ENCODE results near the gene DENND5B. TPM values are rescaled to one million over a fixed set of nuclear protein-coding genes. Genes with fewer than 3 reads are reported as not detected.

Gene DENND5B
- total RNA-seq, 1 experiment from 2014 or later: 13.8 TPM

DNA sequence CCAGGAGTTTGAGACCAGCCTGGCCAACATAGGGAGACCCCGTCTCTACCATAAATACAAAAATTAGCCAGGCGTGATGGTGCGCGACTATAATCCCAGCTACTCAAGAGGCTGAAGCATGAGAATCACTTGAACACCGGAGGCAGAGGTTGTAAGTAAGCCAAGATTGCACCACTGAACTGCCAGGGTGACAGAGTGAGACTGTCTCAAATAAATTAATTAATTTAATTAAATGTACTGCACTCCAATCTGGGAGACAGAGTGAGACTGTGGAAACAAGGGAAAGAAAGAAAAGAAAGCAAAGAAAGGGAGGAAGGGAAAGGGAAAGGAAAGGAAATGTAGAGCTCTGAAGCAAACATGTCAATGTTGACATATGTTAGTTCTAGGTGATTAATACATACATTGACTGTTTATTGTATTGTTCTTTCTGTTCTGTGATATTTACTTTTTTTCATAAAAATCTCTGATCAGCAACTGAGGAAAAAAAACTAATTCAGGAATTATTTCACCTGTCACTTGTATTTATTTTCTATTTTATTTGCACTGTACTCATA is 99.6 kb downstream of the DENND5B start:
- ATAC-seq: no peak
- H3K9me3 Mint-ChIP-seq: no peaks in the 10 kb centered on the region
- no peaks in the 10 kb centered on the region for H3K27me3 Mint-ChIP-seq (ENCODE audit: low read depth)
- CTCF ChIA-PET: no interaction called here
- no peak for DNase-seq (ENCODE audit: low spot score)
- H3K4me1 Mint-ChIP-seq: peaks cover 15% of the 10 kb centered on the region
- no peak overlapping the region for H3K27ac Mint-ChIP-seq
- TF ChIP-seq, protein P1, sequence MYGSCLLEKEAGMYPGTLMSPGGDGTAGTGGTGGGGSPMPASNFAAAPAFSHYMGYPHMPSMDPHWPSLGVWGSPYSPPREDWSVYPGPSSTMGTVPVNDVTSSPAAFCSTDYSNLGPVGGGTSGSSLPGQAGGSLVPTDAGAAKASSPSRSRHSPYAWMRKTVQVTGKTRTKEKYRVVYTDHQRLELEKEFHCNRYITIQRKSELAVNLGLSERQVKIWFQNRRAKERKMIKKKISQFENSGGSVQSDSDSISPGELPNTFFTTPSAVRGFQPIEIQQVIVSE (CRISPR knock-in tag; IDR thresholded peaks at IDR 0.05; ENCODE audit: borderline replicate concordance): no peak
- no peak for TF ChIP-seq ETV6 (CRISPR knock-in tag; IDR thresholded peaks at IDR 0.05)
- TF ChIP-seq NFATC4 (CRISPR knock-in tag; IDR thresholded peaks at IDR 0.05): no peak
- TF ChIP-seq, protein P2, sequence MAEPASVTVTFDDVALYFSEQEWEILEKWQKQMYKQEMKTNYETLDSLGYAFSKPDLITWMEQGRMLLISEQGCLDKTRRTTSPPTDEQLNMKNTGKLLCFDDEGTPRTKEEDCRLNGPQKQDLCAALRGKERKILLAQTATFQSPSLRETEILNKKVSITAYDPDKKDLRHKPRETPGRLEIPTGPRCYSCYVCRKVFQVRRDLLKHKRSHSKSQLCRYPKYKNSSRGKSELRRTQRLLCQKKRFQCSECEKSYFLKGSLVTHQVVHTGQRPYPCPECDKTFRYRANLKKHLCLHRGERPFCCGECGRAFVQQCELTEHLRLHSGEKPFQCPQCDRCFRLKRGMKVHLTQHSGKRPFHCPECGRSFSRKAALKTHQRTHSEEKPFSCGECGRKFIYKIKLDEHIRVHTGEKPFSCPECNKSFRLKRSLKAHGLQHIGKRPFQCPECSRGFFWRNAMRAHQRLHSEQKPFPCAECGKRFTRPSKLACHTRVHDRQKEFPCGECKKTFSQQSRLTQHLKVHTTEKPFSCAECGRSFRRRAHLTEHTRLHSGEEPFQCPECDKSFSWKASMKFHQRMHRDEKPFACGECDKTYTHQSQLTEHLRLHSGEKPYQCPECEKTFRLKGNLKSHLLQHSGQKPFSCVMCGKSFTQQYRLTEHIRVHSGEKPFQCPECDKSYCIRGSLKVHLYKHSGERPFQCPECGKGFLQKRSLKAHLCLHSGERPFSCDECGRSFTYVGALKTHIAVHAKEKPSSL (CRISPR knock-in tag; conservative IDR thresholded peaks at IDR 0.05): no peak
- no peak for TF ChIP-seq MXD4 (CRISPR knock-in tag; IDR thresholded peaks at IDR 0.05; ENCODE audit: borderline replicate concordance)
- 0 out of 2 replicates have a peak, but pooled peaks have one; percentile 20 for TF ChIP-seq ZNF121 (CRISPR knock-in tag; IDR thresholded peaks at IDR 0.05)
- TF ChIP-seq HMGA2 (CRISPR knock-in tag; IDR thresholded peaks at IDR 0.05): no peak
- TF ChIP-seq GABPB1 (CRISPR knock-in tag; IDR thresholded peaks at IDR 0.05): no peak
- TF ChIP-seq, protein P3, sequence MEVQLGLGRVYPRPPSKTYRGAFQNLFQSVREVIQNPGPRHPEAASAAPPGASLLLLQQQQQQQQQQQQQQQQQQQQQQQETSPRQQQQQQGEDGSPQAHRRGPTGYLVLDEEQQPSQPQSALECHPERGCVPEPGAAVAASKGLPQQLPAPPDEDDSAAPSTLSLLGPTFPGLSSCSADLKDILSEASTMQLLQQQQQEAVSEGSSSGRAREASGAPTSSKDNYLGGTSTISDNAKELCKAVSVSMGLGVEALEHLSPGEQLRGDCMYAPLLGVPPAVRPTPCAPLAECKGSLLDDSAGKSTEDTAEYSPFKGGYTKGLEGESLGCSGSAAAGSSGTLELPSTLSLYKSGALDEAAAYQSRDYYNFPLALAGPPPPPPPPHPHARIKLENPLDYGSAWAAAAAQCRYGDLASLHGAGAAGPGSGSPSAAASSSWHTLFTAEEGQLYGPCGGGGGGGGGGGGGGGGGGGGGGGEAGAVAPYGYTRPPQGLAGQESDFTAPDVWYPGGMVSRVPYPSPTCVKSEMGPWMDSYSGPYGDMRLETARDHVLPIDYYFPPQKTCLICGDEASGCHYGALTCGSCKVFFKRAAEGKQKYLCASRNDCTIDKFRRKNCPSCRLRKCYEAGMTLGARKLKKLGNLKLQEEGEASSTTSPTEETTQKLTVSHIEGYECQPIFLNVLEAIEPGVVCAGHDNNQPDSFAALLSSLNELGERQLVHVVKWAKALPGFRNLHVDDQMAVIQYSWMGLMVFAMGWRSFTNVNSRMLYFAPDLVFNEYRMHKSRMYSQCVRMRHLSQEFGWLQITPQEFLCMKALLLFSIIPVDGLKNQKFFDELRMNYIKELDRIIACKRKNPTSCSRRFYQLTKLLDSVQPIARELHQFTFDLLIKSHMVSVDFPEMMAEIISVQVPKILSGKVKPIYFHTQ (CRISPR knock-in tag; IDR thresholded peaks at IDR 0.05): no peak
- no peak overlapping the region for H3K4me3 Mint-ChIP-seq
- POLR2A ChIA-PET: no interaction called here
- peaks cover 5% of the 10 kb centered on the region for H3K36me3 Mint-ChIP-seq

DNA sequence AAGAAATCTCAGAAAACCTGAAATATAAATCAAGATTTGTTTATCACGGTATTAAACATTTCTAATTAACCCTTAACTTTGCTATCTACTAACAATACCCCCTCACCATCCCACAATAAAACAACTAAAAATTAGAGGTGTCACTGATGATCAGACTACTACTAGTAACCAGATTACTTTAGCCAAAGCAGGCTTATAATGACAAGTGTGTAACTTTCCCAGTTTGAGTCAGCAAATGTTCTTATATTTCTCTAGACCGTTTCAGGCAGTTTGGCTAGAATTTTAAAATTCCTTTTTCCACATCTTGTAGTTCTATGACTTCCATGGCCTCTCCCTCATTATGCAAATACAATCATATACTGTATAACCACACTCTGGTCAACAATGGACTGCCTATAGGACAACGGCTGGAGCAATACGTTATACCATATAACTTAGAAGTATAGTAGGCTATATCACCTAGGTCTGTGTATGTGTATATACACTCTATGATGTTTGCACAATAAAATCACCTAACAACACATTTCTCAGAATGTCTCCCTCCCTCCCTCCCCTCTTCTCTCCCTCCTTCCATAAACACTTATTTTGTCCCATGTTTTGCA is 102.1 kb downstream of the DENND5B start:
- no peak for ATAC-seq
- no peak for DNase-seq (ENCODE audit: low spot score)
- TF ChIP-seq, protein P4, sequence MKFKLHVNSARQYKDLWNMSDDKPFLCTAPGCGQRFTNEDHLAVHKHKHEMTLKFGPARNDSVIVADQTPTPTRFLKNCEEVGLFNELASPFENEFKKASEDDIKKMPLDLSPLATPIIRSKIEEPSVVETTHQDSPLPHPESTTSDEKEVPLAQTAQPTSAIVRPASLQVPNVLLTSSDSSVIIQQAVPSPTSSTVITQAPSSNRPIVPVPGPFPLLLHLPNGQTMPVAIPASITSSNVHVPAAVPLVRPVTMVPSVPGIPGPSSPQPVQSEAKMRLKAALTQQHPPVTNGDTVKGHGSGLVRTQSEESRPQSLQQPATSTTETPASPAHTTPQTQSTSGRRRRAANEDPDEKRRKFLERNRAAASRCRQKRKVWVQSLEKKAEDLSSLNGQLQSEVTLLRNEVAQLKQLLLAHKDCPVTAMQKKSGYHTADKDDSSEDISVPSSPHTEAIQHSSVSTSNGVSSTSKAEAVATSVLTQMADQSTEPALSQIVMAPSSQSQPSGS (CRISPR knock-in tag; IDR thresholded peaks at IDR 0.05; ENCODE audit: borderline replicate concordance, low read depth): no peak
- Mint-ChIP-seq H3K36me3 (no peaks in the 10 kb centered on the region), H3K4me3 (no peak overlapping the region), H3K27me3 (ENCODE audit: low read depth) (no peaks in the 10 kb centered on the region), H3K27ac (no peak overlapping the region), H3K9me3 (no peaks in the 10 kb centered on the region), H3K4me1 (peaks cover 9% of the 10 kb centered on the region)
- POLR2A ChIA-PET: no interaction called here
- CTCF ChIA-PET: no interaction called here

DNA sequence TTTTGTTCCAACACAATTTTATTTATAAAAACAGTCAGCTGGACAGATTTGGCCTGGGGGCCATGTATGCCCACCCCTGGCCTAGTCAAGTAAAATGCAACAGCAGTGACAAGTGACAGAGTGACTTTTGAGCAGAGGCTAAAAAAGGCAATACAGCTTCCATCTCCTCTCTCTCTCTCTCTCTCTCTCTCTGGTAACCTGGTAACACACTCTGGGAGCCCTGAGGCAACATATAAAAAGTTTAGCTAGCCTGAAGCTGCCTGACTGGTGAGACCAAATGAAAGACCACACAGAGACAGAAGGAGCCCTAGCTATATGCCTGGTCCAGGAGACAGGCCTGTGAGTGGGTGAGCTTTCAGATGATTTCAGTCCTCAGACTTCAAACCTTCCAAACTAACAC is 105.4 kb downstream of the DENND5B start:
- no peaks in the 10 kb centered on the region for H3K4me1 Mint-ChIP-seq
- H3K4me3 Mint-ChIP-seq: no peak overlapping the region
- H3K9me3 Mint-ChIP-seq: no peaks in the 10 kb centered on the region
- POLR2A ChIA-PET: no interaction called here
- DNase-seq (ENCODE audit: low spot score) (no peak), ATAC-seq (no peak)
- CTCF ChIA-PET: no interaction called here
- H3K36me3 Mint-ChIP-seq: no peaks in the 10 kb centered on the region
- H3K27ac Mint-ChIP-seq: no peak overlapping the region
- H3K27me3 Mint-ChIP-seq (ENCODE audit: low read depth): no peaks in the 10 kb centered on the region
- TF ChIP-seq ZNF416 (CRISPR knock-in tag; IDR thresholded peaks at IDR 0.05) (no peak), ZNF121 (CRISPR knock-in tag; IDR thresholded peaks at IDR 0.05) (no peak), OVOL2 (CRISPR knock-in tag; IDR thresholded peaks at IDR 0.05; ENCODE audit: borderline replicate concordance) (no peak), FOXJ3 (CRISPR knock-in tag; IDR thresholded peaks at IDR 0.05; ENCODE audit: borderline replicate concordance) (no peak), ZNF396 (CRISPR knock-in tag; IDR thresholded peaks at IDR 0.05; ENCODE audit: borderline replicate concordance) (no peak)
- TF ChIP-seq, protein P1 (CRISPR knock-in tag; IDR thresholded peaks at IDR 0.05; ENCODE audit: borderline replicate concordance): no peak
- TF ChIP-seq, protein P5, sequence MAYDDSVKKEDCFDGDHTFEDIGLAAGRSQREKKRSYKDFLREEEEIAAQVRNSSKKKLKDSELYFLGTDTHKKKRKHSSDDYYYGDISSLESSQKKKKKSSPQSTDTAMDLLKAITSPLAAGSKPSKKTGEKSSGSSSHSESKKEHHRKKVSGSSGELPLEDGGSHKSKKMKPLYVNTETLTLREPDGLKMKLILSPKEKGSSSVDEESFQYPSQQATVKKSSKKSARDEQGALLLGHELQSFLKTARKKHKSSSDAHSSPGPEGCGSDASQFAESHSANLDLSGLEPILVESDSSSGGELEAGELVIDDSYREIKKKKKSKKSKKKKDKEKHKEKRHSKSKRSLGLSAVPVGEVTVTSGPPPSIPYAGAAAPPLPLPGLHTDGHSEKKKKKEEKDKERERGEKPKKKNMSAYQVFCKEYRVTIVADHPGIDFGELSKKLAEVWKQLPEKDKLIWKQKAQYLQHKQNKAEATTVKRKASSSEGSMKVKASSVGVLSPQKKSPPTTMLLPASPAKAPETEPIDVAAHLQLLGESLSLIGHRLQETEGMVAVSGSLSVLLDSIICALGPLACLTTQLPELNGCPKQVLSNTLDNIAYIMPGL (CRISPR knock-in tag; IDR thresholded peaks at IDR 0.05): no peak
- TF ChIP-seq, protein P6, sequence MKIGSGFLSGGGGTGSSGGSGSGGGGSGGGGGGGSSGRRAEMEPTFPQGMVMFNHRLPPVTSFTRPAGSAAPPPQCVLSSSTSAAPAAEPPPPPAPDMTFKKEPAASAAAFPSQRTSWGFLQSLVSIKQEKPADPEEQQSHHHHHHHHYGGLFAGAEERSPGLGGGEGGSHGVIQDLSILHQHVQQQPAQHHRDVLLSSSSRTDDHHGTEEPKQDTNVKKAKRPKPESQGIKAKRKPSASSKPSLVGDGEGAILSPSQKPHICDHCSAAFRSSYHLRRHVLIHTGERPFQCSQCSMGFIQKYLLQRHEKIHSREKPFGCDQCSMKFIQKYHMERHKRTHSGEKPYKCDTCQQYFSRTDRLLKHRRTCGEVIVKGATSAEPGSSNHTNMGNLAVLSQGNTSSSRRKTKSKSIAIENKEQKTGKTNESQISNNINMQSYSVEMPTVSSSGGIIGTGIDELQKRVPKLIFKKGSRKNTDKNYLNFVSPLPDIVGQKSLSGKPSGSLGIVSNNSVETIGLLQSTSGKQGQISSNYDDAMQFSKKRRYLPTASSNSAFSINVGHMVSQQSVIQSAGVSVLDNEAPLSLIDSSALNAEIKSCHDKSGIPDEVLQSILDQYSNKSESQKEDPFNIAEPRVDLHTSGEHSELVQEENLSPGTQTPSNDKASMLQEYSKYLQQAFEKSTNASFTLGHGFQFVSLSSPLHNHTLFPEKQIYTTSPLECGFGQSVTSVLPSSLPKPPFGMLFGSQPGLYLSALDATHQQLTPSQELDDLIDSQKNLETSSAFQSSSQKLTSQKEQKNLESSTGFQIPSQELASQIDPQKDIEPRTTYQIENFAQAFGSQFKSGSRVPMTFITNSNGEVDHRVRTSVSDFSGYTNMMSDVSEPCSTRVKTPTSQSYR (CRISPR knock-in tag; IDR thresholded peaks at IDR 0.05): no peak
